ENCODE measurements around the gene KIF22. TPM values are rescaled to one million over a fixed set of nuclear protein-coding genes. Genes with fewer than 3 reads are reported as not detected.

The KIF22 gene
- total RNA-seq, 6 experiments from 2014 or later: 9.8 to 27.1 (median 24.7) TPM

- ATAC-seq (peak; percentile 1 to 9 (median 7)), DNase-seq (peak; percentile 84 to 87 (median 86))
- H3K27ac ChIP-seq: peak overlapping the region; percentile 55 to 83 (median 69)
- 18% methylated on average over 2 of the region's 69 CpGs for WGBS (ENCODE audit: insufficient coverage, low coverage, low lambda C conversion rate, missing lambda C conversion rate)
- H3K27me3 ChIP-seq: no peaks in the 10 kb centered on the region
- no peaks in the 10 kb centered on the region for H3K9me3 ChIP-seq
- intact Hi-C loops (cut with DNase I): no loop called here
- H3K4me1 ChIP-seq: peaks cover 0 to 30% (median 8%) of the 10 kb centered on the region in 4 donors
- H3K36me3 ChIP-seq: peaks cover 0 to 10% (median 0%) of the 10 kb centered on the region in 4 donors
- H3K4me3 ChIP-seq: peak overlapping the region; percentile 34 to 63 (median 40)
- TF ChIP-seq CTCF (IDR thresholded peaks at IDR 0.05) (peak in 2 of 4 donors; percentile 14 to 37), POLR2A (IDR thresholded peaks at IDR 0.05) (peak; percentile 28)
Measured at GRCh38 chr16:29807426-29808218, 17.1 kb downstream of the KIF22 start.

- no peak for TF ChIP-seq CTCF (IDR thresholded peaks at IDR 0.05)
- TF ChIP-seq POLR2A (IDR thresholded peaks at IDR 0.05): no peak
- 46% methylated on average over 13 of the region's 25 CpGs for WGBS (ENCODE audit: insufficient coverage, low coverage, low lambda C conversion rate, missing lambda C conversion rate)
- H3K4me1 ChIP-seq: peaks cover 0 to 30% (median 8%) of the 10 kb centered on the region in 4 donors
- no peaks in the 10 kb centered on the region for H3K9me3 ChIP-seq
- DNase-seq (peak in 1 of 3 donors; percentile 49), ATAC-seq (no peak)
- H3K27ac ChIP-seq: peak overlapping the region; percentile 55 to 83 (median 69)
- peak overlapping the region; percentile 34 to 63 (median 40) for H3K4me3 ChIP-seq
- no peaks in the 10 kb centered on the region for H3K27me3 ChIP-seq
- intact Hi-C loops (cut with DNase I): no loop called here
- H3K36me3 ChIP-seq: peaks cover 0 to 10% (median 0%) of the 10 kb centered on the region in 4 donors
Measured at GRCh38 chr16:29808219-29808900, 17.8 kb downstream of the KIF22 start.

GRCh38 chr16:29809031-29809747, 18.6 kb downstream of the KIF22 start:
- Histone ChIP-seq H3K9me3 (no peaks in the 10 kb centered on the region), H3K4me1 (peaks cover 0 to 27% (median 8%) of the 10 kb centered on the region in 4 donors), H3K4me3 (no peak overlapping the region), H3K36me3 (peaks cover 0 to 10% (median 0%) of the 10 kb centered on the region in 4 donors), H3K27ac (no peak overlapping the region), H3K27me3 (no peaks in the 10 kb centered on the region)
- ATAC-seq (no peak), DNase-seq (peak in 1 of 3 donors; percentile 61)
- 69% methylated on average over 3 of the region's 31 CpGs for WGBS (ENCODE audit: insufficient coverage, low coverage, low lambda C conversion rate, missing lambda C conversion rate)
- intact Hi-C loops (cut with DNase I): no loop called here
- TF ChIP-seq POLR2A (IDR thresholded peaks at IDR 0.05) (no peak), CTCF (IDR thresholded peaks at IDR 0.05) (no peak)

Measured in right lobe of liver (tissue), 6 donors.